Kidney (tissue), 14 donors: Measurements from ENCODE around the gene PHACTR3. TPM values are rescaled to one million over a fixed set of nuclear protein-coding genes. Genes with fewer than 3 reads are reported as not detected.
A peak's percentile ranks its signal among the peaks of the same experiment; 100 is the strongest.

Source experiments
- DNase-seq, 5 donors: peaks; one replicate each; pipeline ENCODE4 v3.0.0-alpha.2; 2013 to 2020
- FAIRE-seq: peaks from 2 replicates; lab custom pipeline; 2012; peaks lifted over from hg19 to GRCh38; lab: Jason Lieb, UNC
- H3K27ac ChIP-seq, 2 donors: one replicate each; pipeline ENCODE4 v1.7.0; 2013; ENCODE audit warnings: low read depth in 2 of 2, low read length in 2 of 2, inconsistent platforms in 1 of 2
- H3K27me3 ChIP-seq: one replicate; pipeline ENCODE4 v1.7.1; 2013; ENCODE audit warnings: low read length, inconsistent platforms; ENCODE audit not compliant: control insufficient read depth, insufficient read depth
- H3K36me3 ChIP-seq, 3 donors: one replicate each; pipeline versions ENCODE4 v1.7.0 to v1.7.1; 2013; ENCODE audit warnings: low read length in 3 of 3, control low read depth in 1 of 3, inconsistent platforms in 1 of 3; ENCODE audit not compliant: insufficient read depth in 3 of 3, control insufficient read depth in 2 of 3
- H3K4me1 ChIP-seq, 3 donors: one replicate each; pipeline versions ENCODE4 v1.7.0 to v1.7.1; 2013; ENCODE audit warnings: low read length in 3 of 3, inconsistent platforms in 1 of 3, low read depth in 1 of 3; ENCODE audit not compliant: control insufficient read depth in 2 of 3, insufficient read depth in 2 of 3
- H3K4me3 ChIP-seq, 3 donors: one replicate each; pipeline versions ENCODE4 v1.7.0 to v1.8.1; 2013; ENCODE audit warnings: low read length in 3 of 3, control low read depth in 1 of 3, inconsistent platforms in 1 of 3
- H3K9ac ChIP-seq, 3 donors: one replicate each; pipeline versions ENCODE4 v1.7.0 to v1.7.1; 2013; ENCODE audit warnings: low read length in 3 of 3, control low read depth in 1 of 3, inconsistent platforms in 1 of 3
- H3K9me3 ChIP-seq, 3 donors: one replicate each; pipeline versions ENCODE4 v1.7.0 to v1.7.1; 2013; ENCODE audit warnings: low read length in 3 of 3, control low read depth in 1 of 3, inconsistent platforms in 1 of 3; ENCODE audit not compliant: control insufficient read depth in 2 of 3, insufficient read depth in 1 of 3
- CTCF ChIP-seq: IDR thresholded peaks from 3 replicates; pipeline ENCODE4 v1.5.1; 2012; ENCODE audit warnings: mild to moderate bottlenecking, moderate library complexity, borderline replicate concordance; ENCODE audit not compliant: insufficient read depth; ENCODE audit errors: extremely low read depth
- intact Hi-C: fragments of 100-400 bp; cut with DNase I; formaldehyde crosslinking; loops from one replicate; pipeline ENCODE4 v1.11.1; 2022
- polyA plus RNA-seq: library from polyadenylated mRNA; stranded (reverse); fragments of 350-450 nt; fragmentation: Illumina TruSeq; extraction: RNeasy Lipid Tissue Mini Kit (QIAGEN cat#74804); gene quantifications from one replicate; pipeline ENCODE4 v1.2.3, GENCODE V29; 2014; ENCODE audit warnings: low read depth, low replicate concordance; ENCODE audit not compliant: insufficient read depth
- total RNA-seq: library from RNA; stranded (reverse); fragmentation: NEBNext Ultra II Directional; extraction: Animal tissue kit (Norgen Biotek cat#: 25700); gene quantifications from one replicate; pipeline ENCODE4 v1.2.1, GENCODE V29; 2021
- donor health status: control.
- donor health status: control.
- donor health status: control.
- donor health status: control.
- donor health status: control.
- donor health status: DM: yes; HTN: yes; CAD: no.
- donor health status: Normal renal cell carcinoma (clear cell type).

The PHACTR3 gene
- total and polyA plus RNA-seq, 2 donors from 2014 or later: 1.7 to 12.3 TPM

- DNase-seq: no peak
- H3K4me3 ChIP-seq: no peak overlapping the region
- no peak for FAIRE-seq
- no peaks in the 10 kb centered on the region for H3K27me3 ChIP-seq
- TF ChIP-seq CTCF: no peak
- H3K9ac ChIP-seq: no peak overlapping the region
- intact Hi-C loops: no loop called here
- H3K9me3 ChIP-seq: no peaks in the 10 kb centered on the region
- H3K36me3 ChIP-seq: no peaks in the 10 kb centered on the region
- H3K27ac ChIP-seq: no peak overlapping the region
- H3K4me1 ChIP-seq: no peaks in the 10 kb centered on the region
Measured at GRCh38 chr20:59673998-59674445, 69.7 kb downstream of the PHACTR3 start.

GRCh38 chr20:59676126-59676850 is 71.9 kb downstream of the PHACTR3 start:
- no peaks in the 10 kb centered on the region for H3K4me1 ChIP-seq
- FAIRE-seq: no peak
- no peaks in the 10 kb centered on the region for H3K27me3 ChIP-seq
- no peaks in the 10 kb centered on the region for H3K9me3 ChIP-seq
- no peaks in the 10 kb centered on the region for H3K36me3 ChIP-seq
- peak in 1 of 5 donors; percentile 2 for DNase-seq
- no peak overlapping the region for H3K9ac ChIP-seq
- no peak for TF ChIP-seq CTCF
- no peak overlapping the region for H3K27ac ChIP-seq
- H3K4me3 ChIP-seq: no peak overlapping the region
- intact Hi-C loops: no loop called here

GRCh38 chr20:59676851-59677182 is 72.5 kb downstream of the PHACTR3 start:
- no peaks in the 10 kb centered on the region for H3K4me1 ChIP-seq
- no peak for TF ChIP-seq CTCF
- no peaks in the 10 kb centered on the region for H3K9me3 ChIP-seq
- no peak for FAIRE-seq
- no peak overlapping the region for H3K9ac ChIP-seq
- H3K36me3 ChIP-seq: no peaks in the 10 kb centered on the region
- DNase-seq: no peak
- intact Hi-C loops: no loop called here
- H3K27ac ChIP-seq: no peak overlapping the region
- no peaks in the 10 kb centered on the region for H3K27me3 ChIP-seq
- H3K4me3 ChIP-seq: no peak overlapping the region
